PFSK-1 (cell line): ENCODE measurements around the gene PLCXD1.

Experiments used
- FOXP2 ChIP-seq: optimal IDR thresholded peaks from 2 replicates; pipeline ENCODE3; 2011; ENCODE audit warnings: borderline replicate concordance, control low read depth, inconsistent platforms; ENCODE audit not compliant: insufficient read depth; ENCODE audit errors: extremely low read length, extremely low read depth
- POLR2AphosphoS5 ChIP-seq: IDR thresholded peaks from 2 replicates; pipeline ENCODE4 v1.6.1; 2012; ENCODE audit warnings: low read depth, mild to moderate bottlenecking, control low read depth, low read length, moderate library complexity
- REST ChIP-seq, 2 experiments: IDR thresholded peaks; 2 replicates each; pipeline versions ENCODE4 v1.6.1 to v1.8.0; 2011 to 2012; ENCODE audit warnings: low read depth in 2 of 2, low read length in 2 of 2, control low read depth in 1 of 2, inconsistent platforms in 1 of 2, mild to moderate bottlenecking in 1 of 2, moderate library complexity in 1 of 2; ENCODE audit not compliant: insufficient read depth in 1 of 2
- SIN3A ChIP-seq: IDR thresholded peaks from 2 replicates; pipeline ENCODE4 v1.6.1; 2012; ENCODE audit warnings: mild to moderate bottlenecking, low read length, moderate library complexity, borderline replicate concordance; ENCODE audit not compliant: insufficient read depth
- TAF1 ChIP-seq: IDR thresholded peaks from 2 replicates; pipeline ENCODE4 v1.6.1; 2012; ENCODE audit warnings: low read length, control low read depth, borderline replicate concordance; ENCODE audit not compliant: insufficient read depth

GRCh38 chrX:331825-332495 lies 50.8 kb downstream of the PLCXD1 start:
- TF ChIP-seq REST (IDR thresholded peaks at IDR 0.05; ENCODE audit: insufficient read depth in 1 of 2, low read depth in 2 of 2, low read length in 2 of 2) (no peak), POLR2AphosphoS5 (no peak), TAF1 (no peak), SIN3A (no peak), FOXP2 (no peak)
